ENCODE measurements around the gene DAPK3. TPM values are rescaled to one million over a fixed set of nuclear protein-coding genes. Genes with fewer than 3 reads are reported as not detected.
"Not testable (repeated sequence)": the region's sequence is repeated elsewhere in the genome, so short reads cannot be mapped to it uniquely, and the experiment has no call there.

Gene DAPK3
- total RNA-seq, 4 donors from 2014 or later = 54.6 to 89.0 (median 82.3) TPM

DNA sequence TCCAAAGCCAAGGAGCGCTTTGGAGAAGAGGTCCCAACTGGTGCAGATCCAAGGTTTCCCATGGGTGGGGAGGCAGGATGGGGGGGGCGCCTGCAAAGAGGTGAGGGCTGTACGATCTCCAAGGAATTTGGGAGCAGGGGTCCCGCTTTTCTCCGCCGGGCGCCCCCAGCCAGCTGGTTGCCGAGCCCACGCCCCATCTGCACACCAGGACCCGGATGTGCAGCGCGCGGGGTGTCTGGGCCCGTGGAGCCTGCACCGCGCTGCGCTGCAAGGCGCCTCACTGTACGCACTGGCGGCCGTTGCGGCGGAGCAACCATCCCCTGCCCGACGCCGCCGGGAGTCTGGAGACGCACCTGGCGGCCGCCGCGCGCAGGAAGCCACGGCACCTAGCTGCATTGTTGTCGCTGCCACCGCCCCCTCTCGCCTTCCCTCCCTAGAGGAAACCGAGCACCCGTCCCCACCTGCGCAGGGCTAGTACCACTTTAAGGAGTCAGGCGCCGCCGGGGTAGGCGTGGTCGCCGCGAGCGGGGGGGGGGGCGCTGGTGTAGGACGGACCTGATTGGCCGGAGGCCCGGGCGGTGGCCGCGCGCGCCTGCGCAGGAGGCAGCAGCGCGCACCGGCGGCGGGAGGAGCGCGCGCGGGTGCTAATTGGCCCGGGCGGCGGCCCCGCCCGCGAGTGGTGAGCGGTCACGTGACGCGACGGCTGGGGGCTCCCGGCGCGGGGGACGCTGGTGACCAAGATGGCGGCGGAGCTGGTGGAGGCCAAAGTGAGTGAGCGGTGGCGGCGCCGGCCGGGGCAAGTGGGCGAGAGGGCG lies 36.3 kb upstream of the DAPK3 start, which contains the start of gene PIAS4:
PIAS4 (plus strand) TSS at position 716 of the 815 bp plus-strand sequence; CDS start at position 741, 25 bp downstream.
- TF ChIP-seq POLR2A (IDR thresholded peaks at IDR 0.05) (peak; percentile 56), POLR2AphosphoS5 (IDR thresholded peaks at IDR 0.05) (peak; percentile 3 to 84 (median 58)), EP300 (IDR thresholded peaks at IDR 0.05; ENCODE audit: low read depth) (no peak)

GRCh38 chr19:4005436-4005835 lies 34.5 kb upstream of the DAPK3 start:
- H3K36me3 ChIP-seq; intact Hi-C loops (cut with DNase I; ENCODE audit: low total_unique reads); H3K9me3 ChIP-seq; in situ Hi-C loops (cut with MboI; ENCODE audit: low pct_ligation_motif_present in 1 of 4, low pct_unique_long_range_greater_than_20kb in 1 of 4, low sequenced_read_pairs in 3 of 4); H3K27me3 ChIP-seq; H3K4me3 ChIP-seq; H3K27ac ChIP-seq; DNase-seq: not testable (repeated sequence)
- 96 to 100% methylated on average over 4 to 9 of the region's 9 CpGs for WGBS, 2 donors (ENCODE audit: low coverage in 1 of 2)
- H3K4me1 ChIP-seq = peaks cover 25 to 32% (median 29%) of the 10 kb centered on the region in 4 donors

More for the DNA sequence above, 36.3 kb upstream of the DAPK3 start, which contains the start of gene PIAS4:
- Histone ChIP-seq H3K4me3 (peak within 1 kb of the TSS; percentile 88 to 98 (median 92)), H3K36me3 (no peaks in the 10 kb centered on the region), H3K9me3 (no peaks in the 10 kb centered on the region), H3K27ac (peak within 1 kb of the TSS; percentile 90 to 93 (median 91)), H3K4me1 (peaks cover 36 to 45% (median 40%) of the 10 kb centered on the region in 4 donors), H3K27me3 (no peaks in the 10 kb centered on the region)
- WGBS, 2 donors (ENCODE audit: low coverage in 1 of 2) = 0 to 1% methylated on average over 1 to 68 of the region's 91 CpGs
- peak; percentile 96 for DNase-seq
- intact Hi-C loops (cut with DNase I; ENCODE audit: low total_unique reads) (no loop called here), in situ Hi-C loops (cut with MboI; ENCODE audit: low pct_ligation_motif_present in 1 of 4, low pct_unique_long_range_greater_than_20kb in 1 of 4, low sequenced_read_pairs in 3 of 4) (no loop called here)

GRCh38 chr19:4000798-4001197 lies 29.9 kb upstream of the DAPK3 start:
- in situ Hi-C loops (cut with MboI; ENCODE audit: low pct_ligation_motif_present in 1 of 4, low pct_unique_long_range_greater_than_20kb in 1 of 4, low sequenced_read_pairs in 3 of 4); H3K36me3 ChIP-seq: not testable (repeated sequence)

GRCh38 chr19:3998667-3999412 lies 27.9 kb upstream of the DAPK3 start:
- H3K9me3 ChIP-seq; H3K4me3 ChIP-seq; H3K36me3 ChIP-seq; H3K27me3 ChIP-seq; intact Hi-C loops (cut with DNase I; ENCODE audit: low total_unique reads); DNase-seq; H3K4me1 ChIP-seq; H3K27ac ChIP-seq: not testable (repeated sequence)
- in situ Hi-C loops (cut with MboI; ENCODE audit: low pct_ligation_motif_present in 1 of 4, low pct_unique_long_range_greater_than_20kb in 1 of 4, low sequenced_read_pairs in 3 of 4) = loop anchor here in 1 of 4 donors (25.0 kb wide), 1 partner anchor 138 kb away; no protein-coding TSS in a partner anchor
- WGBS, 2 donors (ENCODE audit: low coverage in 1 of 2) = 79 to 100% methylated on average over 1 to 29 of the region's 29 CpGs

More at GRCh38 chr19:4000798-4001197, 29.9 kb upstream of the DAPK3 start:
- H3K9me3 ChIP-seq; H3K27me3 ChIP-seq; H3K4me1 ChIP-seq; H3K27ac ChIP-seq; DNase-seq; intact Hi-C loops (cut with DNase I; ENCODE audit: low total_unique reads); H3K4me3 ChIP-seq: not testable (repeated sequence)
- 80 to 89% methylated on average over 1 to 5 of the region's 5 CpGs for WGBS, 2 donors (ENCODE audit: low coverage in 1 of 2)

DNA sequence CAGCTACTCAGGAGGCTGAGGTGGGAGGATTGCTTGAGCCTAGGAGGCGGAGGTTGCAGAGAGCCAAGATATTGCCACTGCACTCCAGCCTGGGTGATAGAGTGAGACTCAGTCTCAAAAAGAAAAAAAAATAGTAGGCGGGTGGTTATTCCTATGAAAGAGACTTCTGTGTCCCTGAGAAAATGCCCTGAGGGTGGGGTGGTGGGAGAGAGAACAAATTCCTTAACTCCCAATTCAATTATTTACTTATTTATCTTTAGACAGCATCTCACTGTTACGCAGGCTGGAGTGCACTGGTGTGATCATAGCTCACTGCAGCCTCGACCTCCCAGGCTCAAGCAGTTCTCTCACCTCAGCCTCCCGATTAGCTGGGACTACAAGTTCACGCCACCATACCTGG lies 24.7 kb upstream of the DAPK3 start:
- H3K4me1 ChIP-seq = peaks cover 0 to 9% (median 2%) of the 10 kb centered on the region in 4 donors
- H3K36me3 ChIP-seq = no peaks in the 10 kb centered on the region
- no peak overlapping the region for H3K4me3 ChIP-seq
- H3K27ac ChIP-seq = no peak overlapping the region
- no peaks in the 10 kb centered on the region for H3K27me3 ChIP-seq
- H3K9me3 ChIP-seq = no peaks in the 10 kb centered on the region
- WGBS, 2 donors (ENCODE audit: low coverage in 1 of 2) = 88 to 89% methylated on average over 5 to 6 of the region's 6 CpGs
- intact Hi-C loops (cut with DNase I; ENCODE audit: low total_unique reads) (no loop called here), in situ Hi-C loops (cut with MboI; ENCODE audit: low pct_ligation_motif_present in 1 of 4, low pct_unique_long_range_greater_than_20kb in 1 of 4, low sequenced_read_pairs in 3 of 4) (loop anchor here in 1 of 4 donors (25.0 kb wide), 1 partner anchor 142 kb away; no protein-coding TSS in a partner anchor)
- no peak for DNase-seq
- TF ChIP-seq CTCF (IDR thresholded peaks at IDR 0.05) (no peak), POLR2AphosphoS5 (IDR thresholded peaks at IDR 0.05) (no peak)

DNA sequence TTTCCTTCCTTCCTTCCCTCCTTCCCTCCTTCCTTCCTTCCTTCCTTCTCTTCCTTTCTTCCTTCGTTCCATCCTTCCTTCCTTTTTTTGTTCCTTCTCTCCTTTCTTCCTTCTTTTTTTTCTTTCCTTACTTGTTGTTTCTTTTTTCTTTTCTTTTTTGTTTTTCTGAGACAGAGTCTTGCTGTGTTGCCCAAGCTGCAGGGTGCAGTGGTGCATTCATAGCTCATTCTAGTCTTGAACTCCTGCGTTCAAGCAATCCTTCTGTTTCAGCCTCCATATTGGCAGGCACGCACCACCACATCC lies 19.9 kb upstream of the DAPK3 start:
- intact Hi-C loops (cut with DNase I; ENCODE audit: low total_unique reads) = no loop called here
- TF ChIP-seq EP300 (IDR thresholded peaks at IDR 0.05; ENCODE audit: low read depth) = no peak
- TF ChIP-seq POLR2A (IDR thresholded peaks at IDR 0.05) = no peak
- TF ChIP-seq POLR2AphosphoS5 (IDR thresholded peaks at IDR 0.05) = no peak

More for the DNA sequence above, 19.9 kb upstream of the DAPK3 start:
- Histone ChIP-seq H3K9me3 (no peaks in the 10 kb centered on the region), H3K4me3 (no peak overlapping the region), H3K4me1 (peaks cover 14 to 28% (median 22%) of the 10 kb centered on the region in 4 donors), H3K27me3 (no peaks in the 10 kb centered on the region), H3K27ac (no peak overlapping the region), H3K36me3 (no peaks in the 10 kb centered on the region)
- DNase-seq = no peak
- WGBS, 2 donors (ENCODE audit: low coverage in 1 of 2) = 77 to 82% methylated on average over 3 of the region's 3 CpGs
- in situ Hi-C loops (cut with MboI; ENCODE audit: low pct_ligation_motif_present in 1 of 4, low pct_unique_long_range_greater_than_20kb in 1 of 4, low sequenced_read_pairs in 3 of 4) = loop anchor here in 1 of 4 donors (25.0 kb wide), 1 partner anchor 147 kb away; no protein-coding TSS in a partner anchor

All from transverse colon (tissue), 4 donors.